ENCODE data around the gene MIDN.

Gene MIDN

DNA sequence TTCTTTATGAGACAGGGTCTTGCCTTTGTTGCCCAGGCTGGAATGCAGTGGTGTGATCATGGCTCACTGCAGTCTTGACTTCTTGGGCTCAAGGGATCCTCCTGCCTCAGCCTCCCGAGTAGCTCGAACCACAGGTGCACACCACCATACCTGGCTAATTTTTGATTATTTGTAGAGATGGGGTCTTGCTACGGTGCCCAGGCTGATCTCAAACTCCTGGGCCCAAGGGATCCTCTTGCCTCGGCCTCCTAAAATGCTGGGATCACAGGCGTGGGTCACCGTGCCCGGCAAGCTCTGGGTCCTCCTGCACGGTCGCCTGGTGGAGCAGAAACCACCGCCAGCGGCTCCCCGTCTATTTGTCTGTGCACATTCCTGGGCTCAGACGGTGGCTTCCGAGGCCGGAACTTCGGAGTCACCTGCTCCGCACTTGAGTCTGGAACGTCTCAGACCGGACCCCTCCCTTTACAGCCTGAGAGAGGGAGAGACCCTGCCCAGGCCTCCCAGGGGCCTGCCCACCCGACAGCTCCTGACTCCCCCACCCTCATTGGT is 59.4 kb downstream of the MIDN start:
- no peak for TF ChIP-seq CTCF (IDR thresholded peaks at IDR 0.05; ENCODE audit: low read depth, low read length)
- no peak for DNase-seq (ENCODE audit: extremely low read depth, low read depth)

DNA sequence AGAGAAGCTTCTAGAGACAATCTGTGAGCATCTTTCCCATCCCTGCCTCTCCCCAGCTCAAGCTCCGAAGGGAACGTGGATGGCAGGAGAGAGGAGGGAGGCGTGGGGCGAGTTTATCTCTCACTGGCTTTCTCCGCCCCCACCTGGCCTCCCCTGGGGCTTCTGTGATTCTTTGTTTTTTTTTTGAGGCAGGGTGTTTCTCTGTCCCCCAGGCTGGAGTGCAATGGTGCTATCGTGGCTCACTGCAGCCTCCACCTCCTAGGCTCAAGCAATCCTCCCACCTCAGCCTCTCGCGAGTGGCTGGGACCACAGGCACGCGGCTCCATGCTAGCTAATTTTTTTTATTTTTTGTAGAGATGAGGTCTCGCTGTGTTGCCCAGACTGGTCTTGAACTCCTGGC is 60.3 kb downstream of the MIDN start:
- TF ChIP-seq CTCF (IDR thresholded peaks at IDR 0.05; ENCODE audit: low read depth, low read length) = no peak
- DNase-seq (ENCODE audit: extremely low read depth, low read depth) = no peak

Data from AG09319 (cell line).